ENCODE measurements around the gene RSAD1. TPM values are rescaled to one million over a fixed set of nuclear protein-coding genes. Genes with fewer than 3 reads are reported as not detected.
A peak's percentile ranks its signal among the peaks of the same experiment; 100 is the strongest.

Gene RSAD1
- total RNA-seq, 1 experiment from 2014 or later: 30.4 TPM

DNA sequence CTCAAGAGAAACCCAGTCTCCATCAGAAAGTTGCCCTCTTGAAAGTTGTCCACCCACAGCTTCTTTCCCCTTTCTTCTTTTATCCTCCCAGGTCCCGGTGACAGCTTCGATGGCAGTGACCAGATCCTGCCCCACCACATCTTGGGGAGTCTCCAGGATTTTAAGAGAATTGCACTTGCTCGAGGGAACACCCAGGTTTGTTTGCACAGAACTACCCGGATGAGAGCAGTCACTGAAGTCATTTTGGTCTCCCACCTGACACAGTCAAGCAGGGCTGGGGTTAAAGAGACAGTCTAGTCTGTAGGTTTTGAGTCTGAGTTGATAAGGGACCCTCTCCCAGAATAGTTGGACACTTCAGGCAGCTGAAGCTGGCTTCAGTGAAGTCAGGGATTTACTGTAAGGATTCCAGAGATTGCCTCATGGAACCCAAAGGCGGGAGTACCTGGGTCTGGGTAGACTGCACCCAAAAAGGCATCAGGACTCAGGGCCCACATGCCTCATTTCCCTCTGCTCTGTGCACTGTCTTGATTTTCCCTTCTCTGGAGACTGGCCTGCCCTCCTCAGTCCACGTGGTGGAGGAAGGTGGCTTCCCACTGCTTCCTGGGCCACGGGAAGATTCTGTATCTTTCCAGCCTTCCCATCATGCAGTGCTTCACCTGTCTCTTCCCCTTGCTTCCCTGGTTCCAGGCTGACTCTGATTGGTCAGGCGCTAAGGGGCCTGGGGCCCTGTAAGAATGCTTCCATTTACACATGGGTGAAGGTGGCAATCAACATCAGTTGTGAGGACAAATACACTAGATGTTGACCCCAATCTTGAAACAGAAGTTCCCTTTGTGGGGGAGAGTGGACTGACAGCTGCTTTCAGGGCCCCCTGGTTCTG is 39.1 kb downstream of the RSAD1 start:
- no peak for DNase-seq (ENCODE audit: low read depth)

DNA sequence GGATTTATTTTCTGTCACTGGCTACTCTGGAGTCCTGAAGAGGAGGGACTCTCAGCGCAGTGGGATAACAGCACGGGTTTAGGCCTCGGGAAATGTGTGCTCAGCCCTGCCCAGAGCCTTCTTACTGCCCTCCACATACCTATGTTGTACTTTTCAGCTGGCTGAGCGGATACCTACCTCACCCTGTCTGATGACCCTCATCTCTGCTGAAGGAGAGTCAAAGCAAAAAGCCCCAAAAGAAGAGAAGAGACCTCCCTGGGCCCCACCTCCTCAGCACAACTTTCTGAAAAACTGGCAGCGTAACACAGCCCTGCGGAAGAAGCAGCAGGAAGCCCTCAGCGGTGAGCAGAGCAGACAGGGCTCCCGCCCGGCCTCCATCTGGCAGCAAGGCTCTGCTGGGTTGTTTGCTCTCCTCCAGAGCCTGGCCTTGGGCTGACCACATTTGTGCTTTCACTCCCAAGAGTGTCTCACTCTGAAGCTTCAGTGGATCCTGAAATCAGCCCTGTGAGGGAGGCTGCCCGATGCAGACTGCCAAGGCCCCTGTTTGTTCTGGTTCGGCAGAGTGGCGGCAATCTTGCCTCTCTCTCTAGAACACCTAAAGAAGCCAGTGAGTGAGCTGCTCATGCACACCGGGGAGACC is 39.8 kb downstream of the RSAD1 start:
- no peak for DNase-seq (ENCODE audit: low read depth)

DNA sequence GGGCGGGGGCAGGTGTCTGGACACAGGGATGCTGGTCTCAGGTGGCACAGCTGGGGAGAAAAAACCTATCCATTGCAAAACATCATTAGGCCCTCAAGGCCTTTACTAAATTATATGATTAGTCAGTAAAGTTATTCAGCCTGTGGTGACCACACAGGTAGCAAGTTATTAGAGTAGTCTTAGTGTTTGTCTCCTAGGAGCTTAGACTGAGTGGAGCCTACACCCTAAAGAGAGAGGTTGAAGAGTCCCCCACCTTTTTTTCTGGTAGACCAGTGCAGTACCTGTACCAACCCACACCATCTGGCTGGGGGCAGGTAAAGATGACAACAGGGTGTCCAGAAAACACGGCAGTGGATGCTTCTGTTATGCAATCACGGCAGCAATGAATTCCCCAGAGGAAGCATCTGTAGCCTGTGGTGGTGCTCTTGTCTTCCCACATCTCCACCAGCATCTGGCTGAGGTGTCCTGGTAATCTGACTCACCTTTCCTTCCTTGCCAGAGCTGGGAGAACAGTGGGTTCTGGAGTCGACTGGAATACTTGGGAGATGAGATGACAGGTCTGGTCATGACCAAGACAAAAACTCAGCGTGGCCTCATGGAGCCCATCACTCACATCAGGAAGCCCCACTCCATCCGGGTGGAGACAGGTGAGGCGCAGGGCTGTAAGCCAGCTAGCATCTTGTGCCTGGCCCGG is 40.6 kb downstream of the RSAD1 start:
- peak; percentile 73 for DNase-seq (ENCODE audit: low read depth)

DNA sequence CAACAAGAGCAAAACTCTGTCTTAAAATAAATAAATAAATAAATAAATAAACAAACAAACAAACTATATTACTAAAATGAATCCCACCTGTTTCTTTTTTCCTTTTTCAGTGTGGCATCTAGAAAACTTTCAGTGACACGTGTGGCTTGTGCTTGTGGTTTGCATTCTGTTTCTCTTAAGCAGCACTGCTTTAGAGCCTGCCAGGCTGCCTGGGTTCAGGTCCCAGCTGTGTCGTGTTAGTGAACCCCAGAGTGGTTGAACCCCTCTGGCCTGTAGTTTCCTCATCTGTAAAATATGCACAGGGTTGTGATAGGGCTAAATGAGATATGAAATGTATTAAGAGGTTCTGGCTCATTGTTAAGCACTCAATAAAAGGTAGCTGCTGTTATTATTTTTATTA is 41.8 kb downstream of the RSAD1 start:
- no peak for DNase-seq (ENCODE audit: low read depth)

DNA sequence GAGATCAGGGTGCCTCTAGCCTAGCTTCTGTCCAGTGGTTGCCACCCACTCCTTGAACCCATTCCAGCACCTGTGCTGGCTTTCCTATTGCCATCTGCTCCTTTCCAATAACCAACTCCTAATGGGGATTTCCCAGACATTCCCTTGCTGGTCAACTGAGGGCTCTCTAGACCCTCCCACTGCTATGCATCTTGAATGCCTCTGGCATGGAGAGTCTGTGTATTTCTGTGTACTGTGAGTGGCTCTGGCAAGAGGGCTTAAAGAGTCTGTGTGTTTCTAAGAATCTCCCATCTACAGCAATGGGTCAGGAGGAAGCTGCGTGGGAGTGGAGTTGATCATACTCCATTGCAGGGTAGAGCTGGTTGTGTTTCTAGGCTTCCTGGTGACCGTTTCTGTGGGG is 42.9 kb downstream of the RSAD1 start:
- no peak for DNase-seq (ENCODE audit: low read depth)

DNA sequence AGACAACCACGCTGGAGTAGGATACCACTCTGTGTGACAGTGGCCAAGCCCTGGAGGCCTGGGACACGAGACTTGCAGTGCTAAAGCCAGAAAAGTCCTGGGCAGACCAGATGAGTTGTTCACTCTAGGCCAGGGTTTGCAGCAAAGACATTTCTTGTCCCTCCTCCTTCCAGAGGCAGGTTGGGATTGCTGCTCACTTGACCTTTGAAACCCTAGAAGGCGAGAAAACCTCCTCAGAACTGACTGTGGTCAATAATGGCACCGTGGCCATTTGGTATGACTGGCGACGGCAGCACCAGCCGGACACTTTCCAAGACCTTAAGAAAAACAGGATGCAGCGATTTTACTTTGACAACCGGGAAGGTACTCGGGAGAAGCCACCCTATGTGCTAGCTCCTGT is 44.1 kb downstream of the RSAD1 start:
- DNase-seq (ENCODE audit: low read depth): no peak

DNA sequence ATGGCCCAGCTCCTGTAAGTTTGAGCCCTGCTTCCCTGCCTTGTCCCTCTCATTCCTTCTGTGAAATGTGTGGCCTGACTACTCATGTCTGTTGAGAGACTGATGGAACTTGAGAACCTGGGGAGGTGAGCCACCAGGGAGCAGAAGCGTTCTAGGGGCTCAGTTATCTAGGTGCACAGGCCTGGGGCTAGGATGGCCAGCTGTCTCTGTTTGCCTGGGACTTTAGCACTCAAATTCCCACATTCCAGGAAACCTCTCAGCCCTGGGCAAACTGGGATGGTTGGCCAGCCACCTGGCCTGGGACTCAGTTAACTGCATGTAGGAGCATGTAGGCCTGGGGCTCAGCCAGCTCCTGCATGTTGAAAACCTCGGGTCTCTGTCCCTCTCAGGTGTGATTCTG is 44.5 kb downstream of the RSAD1 start:
- DNase-seq (ENCODE audit: low read depth): no peak

DNA sequence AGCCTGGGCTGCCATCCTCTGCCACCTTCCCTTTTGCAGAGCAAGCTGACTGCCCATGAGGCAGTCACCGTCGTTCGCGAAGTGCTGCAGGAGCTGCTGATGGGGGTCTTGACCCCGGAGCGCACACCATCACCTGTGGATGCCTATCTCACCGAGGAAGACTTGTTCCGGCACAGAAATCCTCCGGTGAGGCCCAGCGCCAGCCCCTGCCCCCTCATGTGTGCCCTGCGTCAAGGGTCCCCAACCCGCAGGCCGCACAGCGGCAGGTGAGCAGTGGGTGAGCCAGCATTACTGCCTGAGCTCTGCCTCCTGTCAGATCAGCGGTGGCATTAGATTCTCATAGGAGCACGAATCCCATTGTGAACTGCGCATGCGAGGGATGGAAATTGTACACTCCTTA is 46.2 kb downstream of the RSAD1 start:
- DNase-seq (ENCODE audit: low read depth): no peak

DNA sequence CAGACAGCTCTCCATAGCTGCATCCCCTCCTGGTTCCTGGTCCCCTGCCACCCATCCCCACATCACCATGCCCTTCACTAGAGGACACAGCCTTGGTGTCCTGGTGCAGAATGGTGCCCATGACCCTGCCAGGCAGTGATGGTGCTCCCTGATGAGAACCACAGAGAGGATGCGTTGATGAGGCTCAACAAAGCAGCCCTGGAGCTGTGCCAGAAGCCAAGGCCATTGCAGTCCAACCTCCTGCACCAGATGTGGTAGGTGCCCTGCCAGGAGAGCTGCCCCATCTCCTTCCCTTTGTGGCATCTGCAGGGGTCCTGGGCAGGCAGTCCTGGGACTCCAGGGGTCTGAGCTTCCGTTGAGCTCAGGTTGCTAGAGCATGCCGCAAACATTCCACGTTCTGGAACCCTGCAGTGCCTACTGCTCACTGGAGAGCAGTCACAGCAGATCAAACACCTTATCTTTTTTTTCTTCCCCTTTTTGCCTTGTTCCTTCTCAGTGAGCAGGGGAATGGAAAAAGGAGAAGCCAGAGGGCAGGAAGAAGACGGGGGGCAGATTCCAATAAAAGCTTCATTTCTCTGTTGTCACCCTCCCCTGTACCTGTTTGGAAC is 48.6 kb downstream of the RSAD1 start:
- DNase-seq (ENCODE audit: low read depth): no peak

DNA sequence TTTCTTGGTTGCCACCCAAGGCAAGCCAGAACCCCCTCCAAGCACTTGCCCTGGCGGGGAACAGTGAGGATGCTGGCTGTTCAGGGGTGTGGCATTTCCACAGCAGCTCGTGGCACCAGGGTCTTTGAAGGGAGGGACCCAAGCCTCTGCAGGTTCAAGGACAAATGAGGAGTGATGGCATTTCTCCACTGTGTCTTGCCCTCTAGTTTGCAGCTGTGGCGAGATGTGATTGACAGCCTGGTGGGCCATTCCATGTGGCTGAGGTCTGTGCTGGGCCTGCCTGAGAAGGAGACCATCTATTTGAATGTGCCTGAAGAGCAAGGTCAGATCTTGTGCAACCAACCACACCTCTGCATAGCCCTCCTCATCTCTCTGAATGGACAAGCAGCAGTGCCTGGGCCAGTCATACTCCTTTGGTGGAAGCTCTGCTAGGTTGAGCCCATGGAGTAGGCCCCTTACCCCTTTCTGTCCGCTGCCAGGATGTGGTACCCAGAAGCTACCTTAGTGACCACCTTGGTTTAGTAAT is 49.4 kb downstream of the RSAD1 start:
- no peak for DNase-seq (ENCODE audit: low read depth)

DNA sequence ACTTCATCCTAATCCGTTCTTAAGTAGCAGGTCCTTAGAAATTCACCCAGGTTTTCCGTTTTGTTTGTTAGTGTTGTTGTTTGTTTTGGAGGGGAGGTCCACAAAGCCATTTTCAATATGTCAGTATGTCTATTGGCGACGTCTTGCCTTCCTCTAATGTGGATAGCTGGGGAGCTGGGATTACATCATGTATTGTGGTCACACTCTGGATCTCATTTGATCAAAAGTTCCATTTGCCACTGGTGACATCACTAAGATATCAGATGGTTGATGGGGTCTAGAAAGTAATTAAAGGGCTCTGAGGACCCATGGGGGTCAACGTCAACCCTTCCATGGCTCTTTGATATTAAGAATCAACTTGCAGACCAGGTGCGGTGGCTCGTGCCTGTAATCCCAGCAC is 51.2 kb downstream of the RSAD1 start:
- no peak for DNase-seq (ENCODE audit: low read depth)

DNA sequence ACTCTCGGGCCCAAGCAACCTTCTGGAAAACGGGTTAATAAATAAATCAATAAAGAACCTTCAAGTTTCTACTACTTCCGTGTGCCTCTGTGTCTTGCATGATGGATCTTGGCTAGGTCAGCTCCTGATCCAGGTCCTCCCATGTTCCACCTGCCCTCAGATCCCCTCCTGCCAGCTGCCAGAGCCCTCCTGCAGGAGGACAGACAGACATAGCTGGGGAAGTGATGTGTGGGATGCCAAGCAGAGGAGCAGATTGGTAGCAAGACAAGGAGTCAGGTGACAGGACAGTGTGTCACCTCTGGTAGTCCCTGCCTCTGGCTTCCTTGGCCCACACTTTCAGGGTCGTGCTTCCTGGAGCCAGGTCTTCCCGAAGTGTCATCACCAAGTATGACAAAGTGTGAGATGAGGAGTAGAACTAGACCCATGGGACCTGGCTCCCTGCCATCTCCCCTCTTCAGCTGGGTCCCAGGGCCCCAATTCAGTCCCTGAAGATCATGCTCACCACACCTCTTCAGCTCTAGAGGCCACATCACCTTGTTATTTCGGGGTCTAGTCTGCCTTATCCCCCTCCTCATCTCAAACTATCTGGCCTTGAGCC is 52.9 kb downstream of the RSAD1 start:
- DNase-seq (ENCODE audit: low read depth): no peak

DNA sequence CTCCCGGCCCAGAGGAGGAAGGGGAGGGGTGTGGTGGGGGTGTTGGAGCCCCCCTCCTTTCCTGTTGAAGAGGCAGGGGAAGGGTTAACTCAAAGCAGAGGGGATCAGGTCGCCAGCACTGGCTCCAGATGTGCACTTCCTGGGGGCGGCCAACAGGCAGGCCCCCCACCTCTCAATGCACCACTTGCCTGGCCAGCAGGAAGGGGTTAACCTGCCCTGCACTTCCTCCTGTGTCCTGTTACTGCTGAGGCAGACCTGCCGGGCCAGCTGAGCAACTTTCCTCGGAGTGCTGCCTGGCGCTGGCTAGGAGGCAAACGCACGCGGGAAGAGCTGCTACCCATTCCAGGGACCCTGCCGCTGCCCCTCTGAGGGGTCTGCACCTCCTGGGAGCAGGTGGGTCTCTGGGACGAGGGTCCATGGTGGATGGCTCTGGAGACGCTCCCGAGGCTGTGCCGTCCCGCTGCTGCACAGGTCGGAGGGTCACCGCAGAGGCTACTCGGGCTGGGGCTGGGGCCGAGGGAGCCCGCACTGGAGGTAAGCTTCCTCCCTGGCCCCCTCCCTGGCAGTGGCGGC is 53.9 kb downstream of the RSAD1 start, which contains the start of gene EPN3:
TSS of gene EPN3 (plus strand) at position 284 of the 573 bp plus-strand sequence. CDS start 3,822 bp downstream, outside the sequence.
- DNase-seq (ENCODE audit: low read depth): no peak

DNA sequence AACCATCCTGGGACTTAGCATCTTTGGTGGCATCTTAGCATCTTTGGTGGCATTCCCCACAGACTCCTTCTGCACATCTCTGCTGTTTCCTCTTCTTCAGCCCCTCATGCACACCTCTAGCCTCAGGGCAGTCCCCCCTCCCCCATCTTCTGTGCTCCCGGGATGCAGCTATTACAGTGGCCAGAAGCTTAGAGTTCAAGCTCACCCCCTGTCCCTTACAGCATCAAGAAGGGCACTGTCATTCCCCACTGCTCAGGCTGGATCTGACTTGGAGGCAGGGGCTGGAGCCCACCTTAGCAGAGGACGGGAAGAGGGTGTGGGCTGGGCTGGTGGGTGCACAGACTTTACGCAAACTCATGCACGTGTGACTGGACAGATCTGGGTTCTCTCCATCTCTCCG is 54.5 kb downstream of the RSAD1 start:
- no peak for DNase-seq (ENCODE audit: low read depth)

DNA sequence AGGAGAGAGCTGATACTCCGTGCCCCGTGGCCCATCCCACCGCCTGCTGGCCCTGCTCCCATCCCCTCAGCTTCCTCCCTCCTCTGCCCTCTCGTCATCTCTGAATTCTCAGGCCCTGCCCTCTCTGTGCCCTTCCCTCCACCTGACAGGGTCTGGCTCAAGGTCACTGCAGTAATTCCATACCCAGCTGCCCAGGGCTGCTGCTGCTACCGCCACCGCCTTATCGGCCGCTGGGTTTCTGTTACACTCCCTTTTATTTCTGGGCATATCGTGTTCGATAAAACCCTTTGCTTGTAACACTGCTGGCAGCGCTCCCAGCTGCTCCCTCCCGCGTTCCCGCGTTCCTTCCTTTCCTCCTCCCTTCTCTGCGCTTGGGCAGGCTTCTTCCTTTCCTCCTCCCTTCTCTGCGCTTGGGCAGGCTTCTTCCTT is 55.1 kb downstream of the RSAD1 start:
- no peak for DNase-seq (ENCODE audit: low read depth)

DNA sequence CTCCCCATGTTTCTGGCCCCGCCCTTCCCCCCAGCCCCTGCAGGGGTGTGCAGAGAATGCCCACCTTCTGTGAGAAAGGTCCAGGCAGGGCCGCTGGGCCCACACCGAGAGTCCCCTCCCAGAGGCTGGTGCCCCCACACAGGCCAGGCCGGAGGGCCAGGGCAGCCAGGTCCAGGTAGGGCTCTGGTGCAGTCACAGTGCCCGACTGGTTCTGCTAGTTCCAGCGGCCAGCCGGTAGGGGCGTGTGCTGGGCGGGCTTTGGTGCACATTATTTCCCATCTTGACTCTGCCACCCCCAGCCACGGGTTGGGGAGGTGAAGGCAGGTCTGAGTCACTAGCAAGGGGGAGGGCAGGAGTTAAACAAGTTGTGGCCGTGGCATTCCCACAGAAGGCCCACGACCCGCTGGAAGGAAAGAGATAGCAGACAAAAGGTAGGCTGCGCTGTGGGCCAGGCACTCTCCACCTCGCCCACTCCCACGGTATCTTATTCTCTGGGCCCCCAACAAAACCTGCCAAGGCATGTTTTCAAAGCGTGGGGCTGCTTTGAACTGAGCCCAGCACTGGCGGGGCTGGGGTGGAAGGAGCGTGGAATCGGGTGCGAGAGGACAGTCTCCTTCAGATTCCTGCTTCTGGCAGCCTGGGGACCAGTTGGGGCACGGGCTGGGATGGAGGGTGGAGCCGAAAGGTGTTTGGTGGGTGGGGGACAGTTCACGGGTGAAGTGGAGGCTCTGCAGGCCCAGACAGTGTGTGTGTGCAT is 55.7 kb downstream of the RSAD1 start:
- DNase-seq (ENCODE audit: low read depth): no peak

DNA sequence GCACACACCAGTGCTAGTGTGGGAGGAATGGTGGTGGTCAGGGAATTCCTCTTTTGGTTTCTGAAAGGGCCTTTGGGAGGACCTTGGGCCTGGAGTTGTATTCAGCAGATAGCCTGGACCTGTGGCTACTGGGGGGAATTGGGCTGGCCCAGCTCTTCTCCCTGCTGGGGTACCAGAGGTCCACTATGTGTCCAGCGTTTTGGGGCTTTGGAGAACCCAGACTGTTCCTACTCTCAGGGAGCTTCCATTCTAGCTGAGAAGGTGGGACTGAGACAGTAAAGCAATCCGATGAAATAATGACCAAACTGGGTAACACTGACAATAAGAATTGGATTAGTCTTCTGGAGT is 56.3 kb downstream of the RSAD1 start:
- DNase-seq (ENCODE audit: low read depth): no peak

DNA sequence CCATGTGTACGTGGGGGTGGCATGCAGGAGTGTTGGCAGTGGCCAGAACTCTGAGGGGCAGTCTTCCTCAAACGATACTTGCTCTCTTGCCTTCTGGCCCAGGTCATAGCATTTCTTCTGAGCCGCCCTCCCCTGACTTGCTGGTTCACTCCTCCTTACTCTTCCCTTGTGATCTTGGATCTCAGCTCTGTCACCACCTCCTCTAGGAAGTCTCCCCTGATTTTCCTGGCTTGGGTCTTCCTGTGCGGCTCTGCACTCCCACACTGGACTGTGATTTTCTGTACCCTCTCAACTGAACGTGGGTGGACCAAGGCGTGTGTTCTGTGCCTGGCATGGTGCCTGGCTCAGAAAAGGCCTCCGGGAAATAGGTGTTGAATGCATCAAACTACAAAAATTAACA is 56.7 kb downstream of the RSAD1 start:
- DNase-seq (ENCODE audit: low read depth): no peak

All from HT1080 (cell line).